GM23338 (cell line): ENCODE data around the gene RCL1. TPM values are rescaled to one million over a fixed set of nuclear protein-coding genes. Genes with fewer than 3 reads are reported as not detected.

Experiments
- ATAC-seq: fragments of 200-7000 bp; cut with Tn5 transposase; 3 replicates; pipeline ENCODE4 v1.9.1; 2020
- DNase-seq: peaks from one replicate; pipeline ENCODE4 v3.0.0-alpha.2; 2015; ENCODE audit warnings: low spot score
- H2AFZ ChIP-seq: fragments of 200-600 bp; sonication (generic); 2 replicates; pipeline ENCODE4 v1.8.0; 2016; ENCODE audit warnings: antibody characterized with exemption, mild to moderate bottlenecking, moderate library complexity
- H3F3A ChIP-seq: fragments of 200-600 bp; sonication (generic); replicated peaks from 2 replicates; pipeline ENCODE4 v1.8.0; 2017; ENCODE audit warnings: antibody characterized with exemption, mixed run types, low read depth
- H3K27ac ChIP-seq: fragments of 200-600 bp; sonication (generic); 2 replicates; pipeline ENCODE4 v1.6.1; 2016; ENCODE audit warnings: low read depth
- H3K27me3 ChIP-seq: fragments of 200-600 bp; sonication (generic); 2 replicates; pipeline ENCODE4 v1.8.0; 2016; ENCODE audit warnings: mild to moderate bottlenecking, mixed run types, moderate library complexity; ENCODE audit not compliant: insufficient read depth
- H3K36me3 ChIP-seq: fragments of 200-600 bp; sonication (generic); 2 replicates; pipeline ENCODE4 v1.8.0; 2016; ENCODE audit warnings: mild to moderate bottlenecking; ENCODE audit not compliant: insufficient read depth
- H3K4me1 ChIP-seq: fragments of 200-600 bp; sonication (generic); 2 replicates; pipeline ENCODE4 v1.8.0; 2016; ENCODE audit warnings: mild to moderate bottlenecking, moderate library complexity; ENCODE audit not compliant: insufficient read depth
- H3K4me2 ChIP-seq: fragments of 200-600 bp; sonication (generic); 2 replicates; pipeline ENCODE4 v1.7.1; 2017; ENCODE audit warnings: mixed run types
- H3K4me3 ChIP-seq: fragments of 200-600 bp; sonication (generic); 2 replicates; pipeline ENCODE4 v1.6.1; 2016; ENCODE audit warnings: mixed run types
- H3K79me2 ChIP-seq: fragments of 200-600 bp; sonication (generic); replicated peaks from 2 replicates; pipeline ENCODE4 v1.8.0; 2017; ENCODE audit warnings: mild to moderate bottlenecking; ENCODE audit not compliant: insufficient read depth
- H3K9me2 ChIP-seq: fragments of 200-600 bp; sonication (generic); 2 replicates; pipeline ENCODE4 v1.8.0; 2017; ENCODE audit not compliant: insufficient read depth
- H4K20me1 ChIP-seq: fragments of 200-600 bp; sonication (generic); replicated peaks from 2 replicates; pipeline ENCODE4 v1.8.0; 2017; ENCODE audit warnings: mild to moderate bottlenecking; ENCODE audit not compliant: insufficient read depth
- H3K27ac Mint-ChIP-seq: 2 replicates; pipeline ENCODE4 v1.8.0; 2020; ENCODE audit warnings: inconsistent platforms, mild to moderate bottlenecking, moderate library complexity, mixed read lengths
- H3K27me3 Mint-ChIP-seq: 3 replicates; pipeline ENCODE4 v1.8.0; 2022; ENCODE audit warnings: low read depth, mild to moderate bottlenecking, moderate library complexity, mixed read lengths, inconsistent platforms; ENCODE audit not compliant: insufficient read depth, poor library complexity
- H3K36me3 Mint-ChIP-seq: 3 replicates; pipeline ENCODE4 v1.8.0; 2021; ENCODE audit warnings: low read depth, mild to moderate bottlenecking, inconsistent platforms, moderate library complexity, mixed read lengths
- H3K4me1 Mint-ChIP-seq: 3 replicates; pipeline ENCODE4 v1.8.0; 2020; ENCODE audit warnings: mild to moderate bottlenecking, inconsistent platforms, mixed read lengths
- H3K4me3 Mint-ChIP-seq: 3 replicates; pipeline ENCODE4 v1.8.0; 2021; ENCODE audit warnings: moderate library complexity, mild to moderate bottlenecking, inconsistent platforms, mixed read lengths
- H3K9me3 Mint-ChIP-seq: 3 replicates; pipeline ENCODE4 v1.8.0; 2020; ENCODE audit warnings: moderate library complexity, mild to moderate bottlenecking, inconsistent platforms, mixed read lengths
- ETS1 ChIP-seq: IDR thresholded peaks from 2 replicates; pipeline ENCODE4 v1.6.1; 2016; ENCODE audit warnings: antibody characterized with exemption
- EZH2phosphoT487 ChIP-seq: fragments of 200-600 bp; sonication (generic); IDR thresholded peaks from one replicate; pipeline ENCODE4 v1.8.1; 2018; ENCODE audit warnings: antibody characterized with exemption; ENCODE audit not compliant: unreplicated experiment
- NANOG ChIP-seq: IDR thresholded peaks from 2 replicates; pipeline ENCODE4 v1.6.1; 2016; ENCODE audit warnings: antibody characterized with exemption, borderline replicate concordance
- POLR2AphosphoS5 ChIP-seq: IDR thresholded peaks from 2 replicates; pipeline ENCODE4 v1.6.1; 2016; ENCODE audit warnings: antibody characterized with exemption, low read depth
- STAT1 ChIP-seq: IDR thresholded peaks from one replicate; pipeline ENCODE4 v1.6.1; 2016; ENCODE audit warnings: antibody characterized with exemption; ENCODE audit not compliant: unreplicated experiment
- ZNF114 ChIP-seq: fragments of 250-450 bp; sonication (Bioruptor Pico); IDR thresholded peaks from 2 replicates; pipeline ENCODE4 v1.5.0; 2020; ENCODE audit warnings: mild to moderate bottlenecking, moderate library complexity
- ZNF331 ChIP-seq: fragments of 250-450 bp; sonication (Bioruptor Pico); IDR thresholded peaks from 2 replicates; pipeline ENCODE4 v1.5.0; 2020; ENCODE audit warnings: low read depth, mild to moderate bottlenecking, moderate library complexity
- ZNF462 ChIP-seq: fragments of 250-450 bp; sonication (Bioruptor Pico); IDR thresholded peaks from 2 replicates; pipeline ENCODE4 v1.5.0; 2020; ENCODE audit warnings: mild to moderate bottlenecking, moderate library complexity
- polyA plus RNA-seq: library from polyadenylated mRNA; unstranded; fragments of >200 nt; fragmentation: Nextera tagmentation; extraction: Ambion mirVana; gene quantifications from 2 replicates; pipeline ENCODE4 v1.2.1, GENCODE V29; 2016
- total RNA-seq: library from RNA; depleted of rRNA; stranded (reverse); fragments of >200 nt; shearing (Covaris generic); gene quantifications from 2 replicates; pipeline ENCODE4 v1.2.3, GENCODE V29; 2014
- TF ChIP-seq, protein P1 (sequence below): IDR thresholded peaks from one replicate; pipeline ENCODE4 v1.6.1; 2018; ENCODE audit warnings: antibody characterized with exemption; ENCODE audit not compliant: unreplicated experiment
- TF ChIP-seq, protein P2 (sequence below), 2 experiments: fragments of 200-600 bp in 1 of 2; sonication (generic) in 1 of 2; conservative IDR thresholded peaks; 2 replicates each; pipeline versions ENCODE4 v1.5.1 to v1.6.1; 2016 to 2017; ENCODE audit warnings: antibody characterized with exemption in 2 of 2, low read depth in 2 of 2, mild to moderate bottlenecking in 2 of 2, moderate library complexity in 1 of 2

Gene RCL1
- total and polyA plus RNA-seq, 2 experiments from 2014 or later: 19.3 to 41.2 TPM

DNA sequence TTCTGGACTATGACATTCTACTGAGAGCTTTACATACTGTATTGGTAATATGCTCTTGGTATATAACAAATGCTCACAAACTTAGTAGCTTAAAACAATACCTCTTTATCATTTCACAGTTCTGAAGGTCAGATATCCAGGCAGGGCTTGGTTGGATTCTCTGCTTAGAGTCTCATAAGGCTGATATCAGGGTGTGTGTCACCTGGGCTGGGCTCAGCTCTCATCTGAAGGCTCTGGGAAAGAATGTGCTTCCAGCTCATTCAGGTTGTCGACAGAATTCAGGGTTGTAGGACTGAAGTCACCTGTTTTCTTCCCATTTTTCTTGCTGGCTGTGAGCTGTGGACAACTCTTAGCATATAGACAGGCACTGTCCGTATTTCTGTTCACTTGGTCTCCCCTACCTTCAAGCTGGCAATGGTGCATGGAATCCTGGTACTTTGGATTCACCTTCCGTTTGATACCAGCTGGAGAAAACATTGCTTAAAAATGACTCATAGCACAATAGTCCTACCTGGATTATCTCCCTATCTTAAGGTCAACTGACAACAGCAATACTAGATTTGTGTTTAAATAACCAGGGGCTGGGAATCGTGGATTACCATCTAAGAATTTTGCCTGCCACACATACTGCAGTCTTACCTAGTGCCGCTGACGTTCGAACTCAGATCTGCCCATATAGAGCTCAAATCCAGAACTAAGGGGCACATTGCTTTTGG is 69.2 kb downstream of the RCL1 start:
- Mint-ChIP-seq H3K4me3 (no peak overlapping the region), H3K9me3 (no peaks in the 10 kb centered on the region), H3K4me1 (peaks cover 9% of the 10 kb centered on the region; the same call in 2 of the 3 replicates), H3K36me3 (peaks cover 37% of the 10 kb centered on the region), H3K27me3 (no peaks in the 10 kb centered on the region), H3K27ac (no peak overlapping the region)
- Histone ChIP-seq H3K27ac (no peak overlapping the region), H3K79me2 (peaks cover 10% of the 10 kb centered on the region; the same call in 1 of the 2 replicates), H3F3A (no peaks in the 10 kb centered on the region), H3K4me1 (no peaks in the 10 kb centered on the region), H4K20me1 (peaks cover 5% of the 10 kb centered on the region; the same call in 1 of the 2 replicates), H3K9me2 (0 out of 2 replicates have a peak, but pooled peaks cover 4% of the 10 kb centered on the region), H2AFZ (no peak overlapping the region), H3K4me2 (no peak overlapping the region), H3K27me3 (no peaks in the 10 kb centered on the region), H3K4me3 (no peak overlapping the region), H3K36me3 (peaks cover 20% of the 10 kb centered on the region; the same call in 1 of the 2 replicates)
- no peak for TF ChIP-seq ZNF462 (CRISPR knock-in tag)
- no peak for TF ChIP-seq POLR2AphosphoS5
- no peak for TF ChIP-seq ZNF331 (CRISPR knock-in tag)
- no peak for TF ChIP-seq EZH2phosphoT487
- no peak for TF ChIP-seq ZNF114 (CRISPR knock-in tag)
- TF ChIP-seq, protein P1, sequence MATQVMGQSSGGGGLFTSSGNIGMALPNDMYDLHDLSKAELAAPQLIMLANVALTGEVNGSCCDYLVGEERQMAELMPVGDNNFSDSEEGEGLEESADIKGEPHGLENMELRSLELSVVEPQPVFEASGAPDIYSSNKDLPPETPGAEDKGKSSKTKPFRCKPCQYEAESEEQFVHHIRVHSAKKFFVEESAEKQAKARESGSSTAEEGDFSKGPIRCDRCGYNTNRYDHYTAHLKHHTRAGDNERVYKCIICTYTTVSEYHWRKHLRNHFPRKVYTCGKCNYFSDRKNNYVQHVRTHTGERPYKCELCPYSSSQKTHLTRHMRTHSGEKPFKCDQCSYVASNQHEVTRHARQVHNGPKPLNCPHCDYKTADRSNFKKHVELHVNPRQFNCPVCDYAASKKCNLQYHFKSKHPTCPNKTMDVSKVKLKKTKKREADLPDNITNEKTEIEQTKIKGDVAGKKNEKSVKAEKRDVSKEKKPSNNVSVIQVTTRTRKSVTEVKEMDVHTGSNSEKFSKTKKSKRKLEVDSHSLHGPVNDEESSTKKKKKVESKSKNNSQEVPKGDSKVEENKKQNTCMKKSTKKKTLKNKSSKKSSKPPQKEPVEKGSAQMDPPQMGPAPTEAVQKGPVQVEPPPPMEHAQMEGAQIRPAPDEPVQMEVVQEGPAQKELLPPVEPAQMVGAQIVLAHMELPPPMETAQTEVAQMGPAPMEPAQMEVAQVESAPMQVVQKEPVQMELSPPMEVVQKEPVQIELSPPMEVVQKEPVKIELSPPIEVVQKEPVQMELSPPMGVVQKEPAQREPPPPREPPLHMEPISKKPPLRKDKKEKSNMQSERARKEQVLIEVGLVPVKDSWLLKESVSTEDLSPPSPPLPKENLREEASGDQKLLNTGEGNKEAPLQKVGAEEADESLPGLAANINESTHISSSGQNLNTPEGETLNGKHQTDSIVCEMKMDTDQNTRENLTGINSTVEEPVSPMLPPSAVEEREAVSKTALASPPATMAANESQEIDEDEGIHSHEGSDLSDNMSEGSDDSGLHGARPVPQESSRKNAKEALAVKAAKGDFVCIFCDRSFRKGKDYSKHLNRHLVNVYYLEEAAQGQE: no peak
- TF ChIP-seq, protein P2, sequence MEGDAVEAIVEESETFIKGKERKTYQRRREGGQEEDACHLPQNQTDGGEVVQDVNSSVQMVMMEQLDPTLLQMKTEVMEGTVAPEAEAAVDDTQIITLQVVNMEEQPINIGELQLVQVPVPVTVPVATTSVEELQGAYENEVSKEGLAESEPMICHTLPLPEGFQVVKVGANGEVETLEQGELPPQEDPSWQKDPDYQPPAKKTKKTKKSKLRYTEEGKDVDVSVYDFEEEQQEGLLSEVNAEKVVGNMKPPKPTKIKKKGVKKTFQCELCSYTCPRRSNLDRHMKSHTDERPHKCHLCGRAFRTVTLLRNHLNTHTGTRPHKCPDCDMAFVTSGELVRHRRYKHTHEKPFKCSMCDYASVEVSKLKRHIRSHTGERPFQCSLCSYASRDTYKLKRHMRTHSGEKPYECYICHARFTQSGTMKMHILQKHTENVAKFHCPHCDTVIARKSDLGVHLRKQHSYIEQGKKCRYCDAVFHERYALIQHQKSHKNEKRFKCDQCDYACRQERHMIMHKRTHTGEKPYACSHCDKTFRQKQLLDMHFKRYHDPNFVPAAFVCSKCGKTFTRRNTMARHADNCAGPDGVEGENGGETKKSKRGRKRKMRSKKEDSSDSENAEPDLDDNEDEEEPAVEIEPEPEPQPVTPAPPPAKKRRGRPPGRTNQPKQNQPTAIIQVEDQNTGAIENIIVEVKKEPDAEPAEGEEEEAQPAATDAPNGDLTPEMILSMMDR (conservative IDR thresholded peaks at IDR 0.05; ENCODE audit: low read depth in 2 of 2): no peak
- TF ChIP-seq STAT1: no peak
- no peak for TF ChIP-seq NANOG
- no peak for TF ChIP-seq ETS1
- ATAC-seq (no peak), DNase-seq (no peak)
